CD4-positive, alpha-beta T cell (primary cell): ENCODE results near the gene PODXL. TPM values are rescaled to one million over a fixed set of nuclear protein-coding genes. Genes with fewer than 3 reads are reported as not detected.

Experiments
- ATAC-seq: fragments of 200-7000 bp; cut with Tn5 transposase; one replicate; pipeline ENCODE4 v1.10.0; 2022; ENCODE audit warnings: mild to moderate bottlenecking; ENCODE audit not compliant: poor library complexity
- CTCF ChIA-PET: fragments of 350-600 bp; sonication (Branson Sonifier 250); formaldehyde crosslinking; loops from one replicate; lab custom pipeline; 2021; ENCODE audit warnings: antibody characterized with exemption, inconsistent platforms; lab: Charles Lee
- POLR2A ChIA-PET: fragments of 350-600 bp; sonication (Branson Sonifier 250); formaldehyde crosslinking; loops from one replicate; lab custom pipeline; 2021; ENCODE audit warnings: antibody characterized with exemption, inconsistent platforms; lab: Charles Lee
- DNase-seq, 14 experiments: peaks; one replicate each; pipeline ENCODE4 v3.0.0-alpha.2; 2013 to 2020; ENCODE audit warnings: mixed read lengths in 2 of 14
- H3K27ac ChIP-seq, 2 donors: one replicate each; pipeline versions ENCODE4 v1.5.1 to v1.7.0; 2013; ENCODE audit warnings: low read length in 2 of 2, low read depth in 1 of 2, mild to moderate bottlenecking in 1 of 2
- H3K27me3 ChIP-seq, 2 experiments: 1 replicate in 1 of 2; 2 replicates in 1 of 2; pipeline versions ENCODE4 v1.6.1 to v1.7.0; 2013; ENCODE audit warnings: low read length in 2 of 2, control low read depth in 1 of 2, mild to moderate bottlenecking in 1 of 2, moderate library complexity in 1 of 2; ENCODE audit not compliant: insufficient read depth in 2 of 2, control insufficient read depth in 1 of 2
- H3K36me3 ChIP-seq: one replicate; pipeline ENCODE4 v1.6.1; 2013; ENCODE audit warnings: low read length, control low read depth; ENCODE audit not compliant: insufficient read depth
- H3K4me1 ChIP-seq: one replicate; pipeline ENCODE4 v1.6.1; 2013; ENCODE audit warnings: low read length, control low read depth; ENCODE audit not compliant: insufficient read depth
- H3K4me3 ChIP-seq: one replicate; pipeline ENCODE4 v1.5.1; 2013; ENCODE audit warnings: mild to moderate bottlenecking, low read length, moderate library complexity
- H3K9me3 ChIP-seq, 2 experiments: 1 replicate in 1 of 2; 2 replicates in 1 of 2; pipeline versions ENCODE4 v1.6.1 to v1.7.0; 2013; ENCODE audit warnings: low read length in 2 of 2, mild to moderate bottlenecking in 2 of 2, control low read depth in 1 of 2, moderate library complexity in 1 of 2; ENCODE audit not compliant: control insufficient read depth in 1 of 2, insufficient read depth in 1 of 2
- H3K27ac Mint-ChIP-seq: one replicate; pipeline ENCODE4 v1.8.0; 2020; ENCODE audit warnings: mixed read lengths
- H3K27me3 Mint-ChIP-seq: one replicate; pipeline ENCODE4 v1.8.0; 2021; ENCODE audit warnings: mixed read lengths
- H3K36me3 Mint-ChIP-seq: one replicate; pipeline ENCODE4 v1.8.0; 2021; ENCODE audit warnings: low read depth, mixed read lengths
- H3K4me1 Mint-ChIP-seq: one replicate; pipeline ENCODE4 v1.8.0; 2021; ENCODE audit warnings: low read depth, mixed read lengths
- H3K4me3 Mint-ChIP-seq: one replicate; pipeline ENCODE4 v1.8.0; 2020; ENCODE audit warnings: mild to moderate bottlenecking, mixed read lengths
- H3K9me3 Mint-ChIP-seq: one replicate; pipeline ENCODE4 v1.8.0; 2020; ENCODE audit warnings: mixed read lengths
- intact Hi-C, 2 experiments: fragments of 100-400 bp; cut with DNase I in 1 of 2; cut with micrococcal nuclease in 1 of 2; formaldehyde crosslinking; loops; one replicate each; pipeline versions ENCODE4 v1.15.1 to v1.9.0; 2023 to 2025; cut with DNase I, micrococcal nuclease
- total RNA-seq, 174 experiments: library from RNA in 2 of 174; stranded (reverse) in 2 of 174; gene quantifications; one replicate each; pipeline ENCODE4 v1.2.3 and lab custom pipeline; 2021 to 2026
- TF ChIP-seq, protein P1 (sequence below): fragments of 200-600 bp; IDR thresholded peaks from one replicate; pipeline ENCODE4 v1.8.0; 2022; ENCODE audit warnings: antibody characterized with exemption, mild to moderate bottlenecking

PODXL gene
- total RNA-seq, 2 experiments from 2014 or later: 0.16 to 0.47 TPM

GRCh38 chr7:131557652-131558385, 1.4 kb upstream of the PODXL start:
- ChIA-PET CTCF (no interaction called here), POLR2A (no interaction called here)
- TF ChIP-seq, protein P1, sequence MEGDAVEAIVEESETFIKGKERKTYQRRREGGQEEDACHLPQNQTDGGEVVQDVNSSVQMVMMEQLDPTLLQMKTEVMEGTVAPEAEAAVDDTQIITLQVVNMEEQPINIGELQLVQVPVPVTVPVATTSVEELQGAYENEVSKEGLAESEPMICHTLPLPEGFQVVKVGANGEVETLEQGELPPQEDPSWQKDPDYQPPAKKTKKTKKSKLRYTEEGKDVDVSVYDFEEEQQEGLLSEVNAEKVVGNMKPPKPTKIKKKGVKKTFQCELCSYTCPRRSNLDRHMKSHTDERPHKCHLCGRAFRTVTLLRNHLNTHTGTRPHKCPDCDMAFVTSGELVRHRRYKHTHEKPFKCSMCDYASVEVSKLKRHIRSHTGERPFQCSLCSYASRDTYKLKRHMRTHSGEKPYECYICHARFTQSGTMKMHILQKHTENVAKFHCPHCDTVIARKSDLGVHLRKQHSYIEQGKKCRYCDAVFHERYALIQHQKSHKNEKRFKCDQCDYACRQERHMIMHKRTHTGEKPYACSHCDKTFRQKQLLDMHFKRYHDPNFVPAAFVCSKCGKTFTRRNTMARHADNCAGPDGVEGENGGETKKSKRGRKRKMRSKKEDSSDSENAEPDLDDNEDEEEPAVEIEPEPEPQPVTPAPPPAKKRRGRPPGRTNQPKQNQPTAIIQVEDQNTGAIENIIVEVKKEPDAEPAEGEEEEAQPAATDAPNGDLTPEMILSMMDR: no peak
- Histone ChIP-seq H3K9me3 (peaks cover 0 to 5% of the 10 kb centered on the region in 2 experiments), H3K27me3 (peaks cover 22 to 45% of the 10 kb centered on the region in 2 experiments), H3K4me1 (peaks cover 27% of the 10 kb centered on the region), H3K27ac (no peak overlapping the region), H3K4me3 (no peak overlapping the region), H3K36me3 (no peaks in the 10 kb centered on the region)
- H3K27ac Mint-ChIP-seq: no peak overlapping the region
- H3K4me3 Mint-ChIP-seq: peak overlapping the region; percentile 83
- H3K9me3 Mint-ChIP-seq: no peaks in the 10 kb centered on the region
- H3K36me3 Mint-ChIP-seq: no peaks in the 10 kb centered on the region
- DNase-seq (no peak), ATAC-seq (no peak)
- intact Hi-C loops: no loop called here
- peaks cover 24% of the 10 kb centered on the region for H3K4me1 Mint-ChIP-seq
- H3K27me3 Mint-ChIP-seq: peaks cover 64% of the 10 kb centered on the region

- Mint-ChIP-seq H3K27ac (no peak overlapping the region), H3K27me3 (peaks cover 71% of the 10 kb centered on the region), H3K4me3 (peak overlapping the region; percentile 83), H3K36me3 (no peaks in the 10 kb centered on the region), H3K9me3 (no peaks in the 10 kb centered on the region), H3K4me1 (peaks cover 24% of the 10 kb centered on the region)
- H3K27me3 ChIP-seq: peaks cover 25 to 45% of the 10 kb centered on the region in 2 experiments
- H3K27ac ChIP-seq: no peak overlapping the region
- H3K4me1 ChIP-seq: peaks cover 27% of the 10 kb centered on the region
- POLR2A ChIA-PET: no interaction called here
- ATAC-seq: no peak
- no peaks in the 10 kb centered on the region for H3K36me3 ChIP-seq
- CTCF ChIA-PET: no interaction called here
- H3K9me3 ChIP-seq: peaks cover 0 to 5% of the 10 kb centered on the region in 2 experiments
- peak overlapping the region; percentile 53 for H3K4me3 ChIP-seq
- intact Hi-C loops: no loop called here
- TF ChIP-seq, protein P1: no peak
- DNase-seq: no peak
Measured at GRCh38 chr7:131556909-131557651, 652 bp upstream of the PODXL start.

- H3K9me3 Mint-ChIP-seq: no peaks in the 10 kb centered on the region
- Histone ChIP-seq H3K27me3 (peaks cover 26 to 42% of the 10 kb centered on the region in 2 experiments), H3K9me3 (peaks cover 0 to 5% of the 10 kb centered on the region in 2 experiments), H3K27ac (no peak overlapping the region), H3K4me1 (peaks cover 27% of the 10 kb centered on the region), H3K36me3 (no peaks in the 10 kb centered on the region), H3K4me3 (peak overlapping the region; percentile 46)
- no peaks in the 10 kb centered on the region for H3K36me3 Mint-ChIP-seq
- CTCF ChIA-PET: no interaction called here
- H3K27ac Mint-ChIP-seq: no peak overlapping the region
- ATAC-seq (no peak), DNase-seq (peak in 3 of 14 experiments; percentile 10 to 20 (median 20))
- peaks cover 24% of the 10 kb centered on the region for H3K4me1 Mint-ChIP-seq
- TF ChIP-seq, protein P1: no peak
- peak overlapping the region; percentile 84 for H3K4me3 Mint-ChIP-seq
- peaks cover 78% of the 10 kb centered on the region for H3K27me3 Mint-ChIP-seq
- intact Hi-C loops: no loop called here
- POLR2A ChIA-PET: no interaction called here
Measured at GRCh38 chr7:131555552-131556052, 826 bp downstream of the PODXL start.
